Articular chondrocyte of knee joint (primary cell): ENCODE data around the gene ZFP1. TPM values are rescaled to one million over a fixed set of nuclear protein-coding genes. Genes with fewer than 3 reads are reported as not detected.

ENCODE experiments used
- total RNA-seq: library from RNA; depleted of rRNA; stranded (reverse); fragments of >200 nt; gene quantifications from 2 replicates; pipeline ENCODE4 v1.2.3, GENCODE V29; 2012

ZFP1 gene
- 15.2 and 17.8 TPM in 2 replicates for total RNA-seq

DNA sequence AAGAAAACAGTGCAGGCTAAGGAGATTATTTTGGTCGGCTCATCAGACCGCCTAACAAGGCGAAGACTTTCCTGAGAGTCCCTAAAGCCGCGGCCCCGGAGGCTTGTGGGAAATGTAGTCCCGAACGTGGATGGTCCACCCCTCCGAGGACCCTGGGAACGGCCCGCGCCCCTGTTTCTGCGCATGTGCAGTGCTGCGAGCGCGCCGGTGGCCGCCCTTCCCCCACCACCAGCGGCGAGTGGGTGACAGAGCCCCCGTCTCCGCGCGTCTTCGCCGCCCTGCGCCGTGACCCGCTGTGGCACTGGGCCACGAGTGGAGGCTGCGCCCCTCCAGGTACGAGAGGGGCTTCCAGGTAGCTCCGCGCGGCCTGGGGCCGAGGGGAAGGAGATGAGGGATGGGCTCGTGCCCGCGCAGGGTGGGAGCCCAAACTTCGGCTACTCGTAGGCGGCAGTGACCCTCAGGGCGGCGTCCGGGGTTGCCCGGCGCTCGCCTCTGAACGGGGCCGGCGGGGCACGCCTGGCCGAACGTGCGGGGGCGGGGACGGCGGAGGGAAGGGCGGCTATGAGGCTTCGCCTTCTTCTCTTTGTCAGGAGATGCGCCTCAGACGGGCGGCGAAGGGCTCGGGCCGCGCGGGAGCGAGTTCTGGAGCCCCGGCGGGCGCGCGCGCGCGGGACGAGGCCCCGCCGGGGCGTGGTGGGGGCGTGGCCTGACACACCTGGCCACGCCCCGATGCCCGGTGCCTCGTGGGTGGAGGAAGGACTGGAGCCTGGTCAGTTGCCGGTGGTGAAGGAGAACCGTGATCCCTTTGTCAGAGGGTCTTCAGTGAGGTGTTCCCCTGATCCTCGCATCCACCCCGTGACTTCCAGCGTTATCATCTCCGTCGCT lies at the start of gene ZFP1:
TSS of gene ZFP1 (plus strand) at position 214 of the 885 bp plus-strand sequence. CDS start 4,428 bp downstream, outside the sequence.

DNA sequence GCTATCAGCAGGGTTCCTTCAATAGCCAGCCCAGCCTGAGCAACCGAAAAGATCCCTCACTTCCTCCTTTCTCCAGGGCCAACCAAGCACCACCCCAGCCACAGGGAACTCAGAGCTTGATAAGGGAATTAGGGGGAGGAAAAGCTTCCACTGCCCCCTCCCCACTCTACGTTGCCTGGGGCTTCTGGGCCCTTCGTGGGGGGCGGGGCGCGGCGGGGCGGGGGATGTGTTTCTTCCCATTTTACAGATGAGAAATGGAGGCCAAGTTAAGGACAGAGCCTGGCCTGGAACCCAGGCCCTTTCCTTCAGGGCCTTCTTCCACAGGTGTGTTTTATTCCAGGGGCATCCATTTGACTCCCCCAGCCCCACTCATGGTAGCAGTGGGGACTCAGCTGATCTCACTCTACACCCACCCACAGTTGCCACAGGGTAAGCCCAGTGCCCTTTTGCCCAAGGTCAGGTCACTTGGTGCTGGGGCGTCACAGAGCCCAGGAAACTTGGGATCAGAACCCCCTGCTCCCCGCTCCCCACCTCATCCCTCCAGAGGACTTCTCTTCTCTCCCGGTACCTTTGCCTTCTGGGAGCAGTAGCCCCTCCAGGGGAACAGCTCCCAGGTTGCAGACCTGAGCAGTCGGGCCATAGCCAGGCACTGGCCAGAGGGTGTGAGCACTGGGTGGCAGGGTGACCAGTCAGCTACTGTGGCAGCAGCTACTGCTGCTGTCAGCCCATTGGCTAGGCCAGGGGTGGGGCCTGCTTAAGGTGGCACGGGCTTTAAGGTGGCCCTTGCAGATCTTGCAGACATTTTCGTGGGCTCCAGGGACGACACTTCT lies 32.0 kb upstream of the ZFP1 start, which contains the start of gene LDHD:
TSS of gene LDHD (minus strand) at position 700 of the 830 bp plus-strand sequence. CDS start at position 640, 60 bp downstream.

DNA sequence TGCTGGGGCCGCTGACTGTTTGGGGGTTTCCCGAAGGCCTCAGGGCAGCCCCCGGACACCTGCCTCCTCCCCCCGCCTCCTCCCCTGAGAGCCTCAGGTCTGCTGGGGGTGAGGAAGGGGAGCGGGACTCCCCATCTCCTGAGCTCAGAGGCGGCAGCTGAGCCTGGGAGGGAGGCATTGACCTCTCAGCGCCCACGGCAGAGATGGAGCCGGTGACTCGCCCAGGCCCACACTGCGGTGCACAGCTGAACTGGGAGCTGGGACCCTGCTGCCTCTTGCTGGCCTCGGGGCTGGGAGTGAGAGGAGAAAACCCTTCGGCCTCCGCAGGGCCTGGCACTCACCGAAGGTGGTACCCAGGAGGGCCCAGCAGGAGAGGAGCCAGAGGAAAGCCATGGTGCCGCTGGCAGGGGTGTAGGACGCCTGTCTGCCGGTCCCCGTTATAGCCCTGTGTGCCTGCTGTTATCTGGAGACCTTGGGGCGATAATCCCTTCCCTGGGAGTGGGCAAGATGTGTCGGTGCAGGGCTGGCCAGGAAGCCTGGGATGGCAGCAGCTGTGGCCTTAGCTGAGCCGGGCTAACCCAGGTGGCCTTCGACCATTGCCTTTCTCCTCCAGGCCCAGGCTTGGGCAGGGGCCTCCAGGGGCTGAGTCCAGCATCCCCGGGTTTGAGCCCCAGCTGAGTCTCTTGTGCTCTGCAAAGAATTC lies 58.6 kb downstream of the ZFP1 start, which contains the start of gene CTRB2:
TSS of gene CTRB2 (minus strand) at position 413 of the 703 bp plus-strand sequence. CDS start at position 393, 20 bp downstream.

DNA sequence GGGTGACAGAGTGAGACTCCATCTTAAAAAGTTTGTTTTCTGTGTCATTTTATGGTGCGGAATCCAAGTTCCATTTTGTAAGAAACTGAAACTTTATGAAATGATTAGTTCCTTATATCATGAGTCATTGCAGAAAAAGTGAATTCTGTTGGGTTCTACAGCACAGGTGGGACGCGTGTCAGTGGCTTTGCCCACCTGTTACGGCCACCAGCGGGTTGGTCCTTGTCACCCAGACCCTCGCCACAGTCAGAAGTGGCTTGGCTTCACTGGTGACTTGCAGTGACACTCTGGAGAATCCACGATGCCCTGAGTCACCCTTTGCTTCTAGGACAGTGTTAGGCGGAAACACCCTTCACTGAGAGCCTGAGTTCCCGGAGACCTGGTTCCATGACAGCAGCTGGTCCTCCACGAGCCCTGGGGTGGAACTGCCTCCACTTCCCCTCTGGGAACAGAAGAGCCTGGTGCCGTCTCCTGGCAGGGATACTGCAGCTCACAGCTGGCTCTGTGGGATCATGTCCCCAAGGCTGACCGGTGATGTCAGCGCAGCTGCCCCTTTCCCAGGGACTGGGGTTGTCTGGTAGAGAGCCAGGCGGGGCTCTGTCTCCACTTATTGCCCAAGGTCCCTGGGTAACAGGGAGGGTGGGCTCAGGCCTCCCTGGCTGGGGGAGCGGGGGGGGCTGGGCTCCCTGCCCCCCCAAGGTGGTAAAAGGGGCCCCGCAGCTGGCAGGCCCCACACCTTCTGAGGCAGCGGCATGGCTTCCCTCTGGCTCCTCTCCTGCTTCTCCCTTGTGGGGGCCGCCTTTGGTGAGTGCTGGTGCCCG lies 70.1 kb downstream of the ZFP1 start, which contains the start of gene CTRB1:
TSS of gene CTRB1 (plus strand) at position 733 of the 821 bp plus-strand sequence. CDS start at position 753, 20 bp downstream.

Other genes with a start within 250 kb of the ZFP1 start
- gene WDR59, start 163.4 kb upstream of the ZFP1 start, total RNA-seq: 21.6 and 27.0 TPM in 2 replicates
- gene ZNRF1, start 149.5 kb upstream of the ZFP1 start, total RNA-seq: 18.3 and 19.9 TPM in 2 replicates
- 2.8 and 3.8 TPM in 2 replicates for gene LDHD, start 31.7 kb upstream of the ZFP1 start, total RNA-seq
- gene CTRB2, start 58.6 kb downstream of the ZFP1 start, total RNA-seq: not detected in 2 replicates
- not detected in 2 replicates for gene CTRB1, start 70.5 kb downstream of the ZFP1 start, total RNA-seq
- 44.7 and 45.9 TPM in 2 replicates for gene BCAR1, start 103.1 kb downstream of the ZFP1 start, total RNA-seq